Liver (tissue), 9 donors: ENCODE data around the gene SBNO1. TPM values are rescaled to one million over a fixed set of nuclear protein-coding genes. Genes with fewer than 3 reads are reported as not detected.
"Not testable (repeated sequence)": the region's sequence is repeated elsewhere in the genome, so short reads cannot be mapped to it uniquely, and the experiment has no call there.

Experiments
- DNase-seq: peaks from one replicate; pipeline ENCODE4 v3.0.0-alpha.2; 2017; ENCODE audit warnings: low spot score
- H3K27ac ChIP-seq, 2 donors: one replicate each; pipeline ENCODE4 v1.7.0; 2013; ENCODE audit warnings: inconsistent platforms in 2 of 2, low read length in 2 of 2, control low read depth in 1 of 2, low read depth in 1 of 2, mild to moderate bottlenecking in 1 of 2
- H3K27me3 ChIP-seq, 4 donors: one replicate each; pipeline versions ENCODE4 v1.6.1 to v1.7.0; 2013; ENCODE audit warnings: low read length in 3 of 4, inconsistent platforms in 1 of 4, mild to moderate bottlenecking in 1 of 4, moderate library complexity in 1 of 4; ENCODE audit not compliant: control insufficient read depth in 4 of 4, insufficient read depth in 4 of 4
- H3K36me3 ChIP-seq, 4 donors: one replicate each; pipeline versions ENCODE4 v1.6.1 to v1.7.0; 2013; ENCODE audit warnings: low read length in 3 of 4, mild to moderate bottlenecking in 3 of 4, low read depth in 1 of 4, moderate library complexity in 1 of 4; ENCODE audit not compliant: control insufficient read depth in 4 of 4, insufficient read depth in 3 of 4
- H3K4me1 ChIP-seq, 4 donors: one replicate each; pipeline versions ENCODE4 v1.6.1 to v1.7.0; 2013; ENCODE audit warnings: low read length in 3 of 4, mild to moderate bottlenecking in 3 of 4, moderate library complexity in 1 of 4; ENCODE audit not compliant: control insufficient read depth in 4 of 4, insufficient read depth in 4 of 4
- H3K4me3 ChIP-seq, 3 donors: one replicate each; pipeline versions ENCODE4 v1.6.1 to v1.7.0; 2013; ENCODE audit warnings: low read length in 3 of 3, control low read depth in 1 of 3, low read depth in 1 of 3, mild to moderate bottlenecking in 1 of 3
- H3K9ac ChIP-seq, 2 donors: one replicate each; pipeline ENCODE4 v1.7.0; 2013; ENCODE audit warnings: low read length in 2 of 2, mild to moderate bottlenecking in 2 of 2, moderate library complexity in 2 of 2, control low read depth in 1 of 2, low read depth in 1 of 2
- H3K9me3 ChIP-seq, 4 donors: one replicate each; pipeline versions ENCODE4 v1.6.1 to v1.7.0; 2013; ENCODE audit warnings: low read length in 3 of 4; ENCODE audit not compliant: control insufficient read depth in 4 of 4
- ATF3 ChIP-seq: IDR thresholded peaks from 2 replicates; pipeline ENCODE4 v1.6.1; 2016; ENCODE audit warnings: antibody characterized with exemption
- CTCF ChIP-seq: fragments of 150-350 bp; IDR thresholded peaks from 2 replicates; pipeline ENCODE4 v1.5.1; 2017; ENCODE audit warnings: improper control_type of control experiment, low read depth, low read length; ENCODE audit not compliant: missing input control
- EGR1 ChIP-seq, 2 donors: IDR thresholded peaks; 2 replicates each; pipeline ENCODE4 v1.6.1; 2016 to 2018; ENCODE audit warnings: antibody characterized with exemption in 2 of 2, low read depth in 2 of 2
- FOXA1 ChIP-seq: IDR thresholded peaks from 2 replicates; pipeline ENCODE4 v1.6.1; 2016; ENCODE audit warnings: antibody characterized with exemption
- FOXA2 ChIP-seq: IDR thresholded peaks from 2 replicates; pipeline ENCODE4 v1.6.1; 2016; ENCODE audit warnings: antibody characterized with exemption
- GABPA ChIP-seq, 2 donors: IDR thresholded peaks in 1 of 2; conservative IDR thresholded peaks in 1 of 2; 2 replicates each; pipeline ENCODE4 v1.6.1; 2016; ENCODE audit warnings: antibody characterized with exemption in 2 of 2, mild to moderate bottlenecking in 1 of 2, moderate library complexity in 1 of 2
- HNF4A ChIP-seq, 2 donors: conservative IDR thresholded peaks; 2 replicates each; pipeline ENCODE4 v1.6.1; 2016; ENCODE audit warnings: antibody characterized with exemption in 2 of 2, mild to moderate bottlenecking in 2 of 2
- HNF4G ChIP-seq: IDR thresholded peaks from 2 replicates; pipeline ENCODE4 v1.6.1; 2016; ENCODE audit warnings: antibody characterized with exemption
- MAX ChIP-seq: IDR thresholded peaks from 2 replicates; pipeline ENCODE4 v1.6.1; 2016; ENCODE audit warnings: antibody characterized with exemption
- RAD21 ChIP-seq, 2 donors: IDR thresholded peaks; 2 replicates each; pipeline ENCODE4 v1.6.1; 2016; ENCODE audit warnings: antibody characterized with exemption in 2 of 2, mild to moderate bottlenecking in 2 of 2
- RXRA ChIP-seq, 2 donors: IDR thresholded peaks; 2 replicates each; pipeline ENCODE4 v1.6.1; 2017 to 2018; ENCODE audit warnings: antibody characterized with exemption in 2 of 2, mild to moderate bottlenecking in 1 of 2
- SP1 ChIP-seq: IDR thresholded peaks from 2 replicates; pipeline ENCODE4 v1.6.1; 2018; ENCODE audit warnings: antibody characterized with exemption, mild to moderate bottlenecking
- TAF1 ChIP-seq: conservative IDR thresholded peaks from 2 replicates; pipeline ENCODE4 v1.6.1; 2016; ENCODE audit warnings: antibody characterized with exemption, mild to moderate bottlenecking
- YY1 ChIP-seq: IDR thresholded peaks from 2 replicates; pipeline ENCODE4 v1.6.1; 2016; ENCODE audit warnings: antibody characterized with exemption, mild to moderate bottlenecking
- WGBS: extraction: QIAGEN DNeasy Blood & Tissue Kit; methylation state at CpG from one replicate; pipeline ENCODE4 v1.1.7; 2013; 5-methylcytosine and 5-hydroxymethylcytosine counted together
- polyA plus RNA-seq, 2 donors: library from polyadenylated mRNA; stranded (reverse) in 1 of 2; unstranded in 1 of 2; fragments of 200-250 nt in 1 of 2; fragments of >200 nt in 1 of 2; fragmentation: Nextera tagmentation in 1 of 2; extraction: Ambion mirVana in 1 of 2; gene quantifications; one replicate each; pipeline versions ENCODE4 v1.2.1 to v1.2.3, GENCODE V29; 2013 to 2015
- total RNA-seq, 2 donors: library from RNA; depleted of rRNA; stranded (reverse); fragments of >200 nt; gene quantifications; one replicate each; pipeline ENCODE4 v1.2.3, GENCODE V29; 2014
- TF ChIP-seq, protein P1 (sequence below): IDR thresholded peaks from 2 replicates; pipeline ENCODE4 v1.6.1; 2016; ENCODE audit warnings: antibody characterized with exemption
- donor health status: healthy.
- donor health status: healthy.
- donor health status: healthy.
- donor health status: healthy.
- donor health status: healthy.

SBNO1 gene
- total and polyA plus RNA-seq, 4 donors: 4.0 to 19.8 (median 10.4) TPM

DNA sequence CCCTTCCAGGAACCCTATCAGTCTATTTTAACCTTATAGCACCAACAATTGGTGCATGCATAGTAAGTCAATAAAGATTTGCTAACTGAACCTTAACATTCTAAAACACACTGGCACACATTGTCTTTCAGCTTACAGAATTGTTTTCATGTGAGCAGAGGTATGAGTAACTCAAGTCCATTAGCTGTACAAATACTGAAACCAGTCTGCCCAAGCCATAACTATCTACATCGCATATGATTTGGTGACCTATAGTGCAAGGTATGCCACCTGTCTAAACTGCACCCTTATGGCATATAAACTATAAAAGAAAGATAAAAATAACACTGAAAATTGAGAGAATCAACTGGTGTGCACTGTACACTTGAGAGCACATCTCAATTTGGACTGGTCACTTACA is 34.8 kb downstream of the SBNO1 start:
- 97% methylated on average over 1 of the region's 1 CpG for WGBS
- Histone ChIP-seq H3K9me3 (no peaks in the 10 kb centered on the region), H3K4me3 (no peak overlapping the region), H3K4me1 (no peaks in the 10 kb centered on the region), H3K27me3 (no peaks in the 10 kb centered on the region), H3K9ac (no peak overlapping the region), H3K36me3 (peaks cover 21 to 78% (median 55%) of the 10 kb centered on the region in 4 donors), H3K27ac (no peak overlapping the region)
- DNase-seq: no peak
- TF ChIP-seq HNF4G: no peak

- Histone ChIP-seq H3K9me3 (no peaks in the 10 kb centered on the region), H3K36me3 (peaks cover 19 to 87% (median 63%) of the 10 kb centered on the region in 4 donors), H3K27ac (no peak overlapping the region), H3K4me1 (no peaks in the 10 kb centered on the region), H3K4me3 (no peak overlapping the region), H3K27me3 (no peaks in the 10 kb centered on the region), H3K9ac (no peak overlapping the region)
- WGBS: 95% methylated on average over 6 of the region's 6 CpGs
- no peak for TF ChIP-seq TAF1
- no peak for TF ChIP-seq RAD21 (IDR thresholded peaks at IDR 0.05)
- no peak for TF ChIP-seq HNF4A (conservative IDR thresholded peaks at IDR 0.05)
- TF ChIP-seq YY1: no peak
- no peak for TF ChIP-seq SP1
- no peak for DNase-seq
Observed at GRCh38 chr12:123319826-123320225, 44.8 kb downstream of the SBNO1 start.

GRCh38 chr12:123319273-123319672 is 45.4 kb downstream of the SBNO1 start:
- H3K27ac ChIP-seq: no peak overlapping the region
- no peak overlapping the region for H3K4me3 ChIP-seq
- no peak for DNase-seq
- H3K4me1 ChIP-seq: no peaks in the 10 kb centered on the region
- H3K27me3 ChIP-seq: no peaks in the 10 kb centered on the region
- no peak overlapping the region for H3K9ac ChIP-seq
- H3K9me3 ChIP-seq: no peaks in the 10 kb centered on the region
- peaks cover 21 to 86% (median 61%) of the 10 kb centered on the region in 4 donors for H3K36me3 ChIP-seq
- no peak for TF ChIP-seq TAF1
- TF ChIP-seq GABPA (IDR thresholded peaks at IDR 0.05 in 1 of 2, conservative IDR thresholded peaks at IDR 0.05 in 1 of 2): no peak
- TF ChIP-seq RAD21 (IDR thresholded peaks at IDR 0.05): no peak
- TF ChIP-seq EGR1 (IDR thresholded peaks at IDR 0.05; ENCODE audit: low read depth in 2 of 2): no peak
- 97% methylated on average over 3 of the region's 3 CpGs for WGBS

GRCh38 chr12:123313046-123313445 is 51.6 kb downstream of the SBNO1 start:
- not testable (repeated sequence) for H3K4me1 ChIP-seq, DNase-seq, H3K9me3 ChIP-seq, H3K9ac ChIP-seq, H3K4me3 ChIP-seq, H3K27ac ChIP-seq, H3K27me3 ChIP-seq
- peaks cover 25 to 70% (median 56%) of the 10 kb centered on the region in 4 donors for H3K36me3 ChIP-seq
- WGBS: 92% methylated on average over 4 of the region's 4 CpGs

GRCh38 chr12:123306200-123306599 is 58.4 kb downstream of the SBNO1 start:
- no peak for DNase-seq
- Histone ChIP-seq H3K4me3 (no peak overlapping the region), H3K36me3 (peaks cover 3 to 70% (median 63%) of the 10 kb centered on the region in 4 donors), H3K9ac (no peak overlapping the region), H3K27me3 (no peaks in the 10 kb centered on the region), H3K9me3 (no peaks in the 10 kb centered on the region), H3K27ac (no peak overlapping the region), H3K4me1 (no peaks in the 10 kb centered on the region)
- WGBS: 96% methylated on average over 3 of the region's 3 CpGs
- TF ChIP-seq RAD21 (IDR thresholded peaks at IDR 0.05) (no peak), SP1 (no peak), FOXA2 (no peak), YY1 (no peak), CTCF (no peak), EGR1 (IDR thresholded peaks at IDR 0.05; ENCODE audit: low read depth in 2 of 2) (no peak), MAX (no peak), FOXA1 (no peak), HNF4A (conservative IDR thresholded peaks at IDR 0.05) (no peak), RXRA (IDR thresholded peaks at IDR 0.05) (no peak), TAF1 (no peak), ATF3 (no peak)
- TF ChIP-seq, protein P1, sequence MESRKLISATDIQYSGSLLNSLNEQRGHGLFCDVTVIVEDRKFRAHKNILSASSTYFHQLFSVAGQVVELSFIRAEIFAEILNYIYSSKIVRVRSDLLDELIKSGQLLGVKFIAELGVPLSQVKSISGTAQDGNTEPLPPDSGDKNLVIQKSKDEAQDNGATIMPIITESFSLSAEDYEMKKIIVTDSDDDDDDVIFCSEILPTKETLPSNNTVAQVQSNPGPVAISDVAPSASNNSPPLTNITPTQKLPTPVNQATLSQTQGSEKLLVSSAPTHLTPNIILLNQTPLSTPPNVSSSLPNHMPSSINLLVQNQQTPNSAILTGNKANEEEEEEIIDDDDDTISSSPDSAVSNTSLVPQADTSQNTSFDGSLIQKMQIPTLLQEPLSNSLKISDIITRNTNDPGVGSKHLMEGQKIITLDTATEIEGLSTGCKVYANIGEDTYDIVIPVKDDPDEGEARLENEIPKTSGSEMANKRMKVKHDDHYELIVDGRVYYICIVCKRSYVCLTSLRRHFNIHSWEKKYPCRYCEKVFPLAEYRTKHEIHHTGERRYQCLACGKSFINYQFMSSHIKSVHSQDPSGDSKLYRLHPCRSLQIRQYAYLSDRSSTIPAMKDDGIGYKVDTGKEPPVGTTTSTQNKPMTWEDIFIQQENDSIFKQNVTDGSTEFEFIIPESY: no peak
